GM11168 (cell line): ENCODE measurements around the gene APBB1.

Experiments
- in situ Hi-C: fragments of 300-500 bp; cut with MboI; formaldehyde crosslinking; loops from one replicate; pipeline ENCODE4 v1.12.0; 2022; ENCODE audit warnings: low sequenced_read_pairs; ENCODE audit not compliant: unreplicated experiment

The APBB1 gene

DNA sequence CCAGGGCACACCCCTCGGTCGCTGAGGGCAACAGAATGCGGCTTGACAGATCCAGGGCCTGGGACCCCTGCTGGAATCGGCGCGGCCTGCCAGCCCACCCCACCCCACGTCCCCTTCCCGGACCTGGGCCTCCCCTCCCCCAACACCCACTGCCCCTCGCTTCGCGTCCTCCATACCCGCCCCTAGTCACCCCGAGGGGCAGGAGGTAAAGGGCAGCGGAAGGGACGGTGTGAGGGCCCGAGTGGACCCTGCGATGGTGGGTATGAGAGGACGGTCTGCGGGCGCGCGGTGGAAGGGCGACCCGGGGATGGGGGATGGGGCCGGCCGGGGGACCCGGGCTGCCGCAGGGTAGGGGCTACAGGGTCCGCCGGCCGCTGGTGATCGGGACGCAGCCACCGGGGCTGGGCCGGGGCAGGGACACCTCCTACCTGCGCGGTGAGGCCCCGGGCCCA lies 311 bp downstream of the APBB1 start:
- in situ Hi-C loops: no loop called here

GRCh38 chr11:6417907-6418556 lies 862 bp downstream of the APBB1 start:
- in situ Hi-C loops: no loop called here

DNA sequence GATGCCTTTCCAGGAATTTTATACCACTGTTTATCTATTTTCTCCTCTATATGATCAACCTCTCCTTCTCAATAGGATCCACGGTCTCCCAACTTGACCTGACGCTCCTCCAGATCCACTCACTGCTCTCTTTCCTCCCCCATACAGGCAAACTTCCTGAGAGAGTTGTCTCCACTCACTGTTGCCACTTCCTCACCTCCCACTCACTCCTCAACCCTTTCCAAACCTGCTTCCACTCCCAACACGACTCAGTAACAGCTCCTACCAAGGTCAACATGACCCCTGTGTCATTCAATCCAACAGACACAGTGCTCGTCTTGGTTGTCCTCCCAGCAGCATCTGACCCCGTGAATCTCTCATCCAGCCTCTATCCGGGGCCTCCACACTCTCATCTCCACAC lies 3.1 kb downstream of the APBB1 start:
- in situ Hi-C loops: no loop called here

- in situ Hi-C loops: no loop called here
These were observed 4.0 kb downstream of the APBB1 start for GRCh38 chr11:6414874-6415328.

DNA sequence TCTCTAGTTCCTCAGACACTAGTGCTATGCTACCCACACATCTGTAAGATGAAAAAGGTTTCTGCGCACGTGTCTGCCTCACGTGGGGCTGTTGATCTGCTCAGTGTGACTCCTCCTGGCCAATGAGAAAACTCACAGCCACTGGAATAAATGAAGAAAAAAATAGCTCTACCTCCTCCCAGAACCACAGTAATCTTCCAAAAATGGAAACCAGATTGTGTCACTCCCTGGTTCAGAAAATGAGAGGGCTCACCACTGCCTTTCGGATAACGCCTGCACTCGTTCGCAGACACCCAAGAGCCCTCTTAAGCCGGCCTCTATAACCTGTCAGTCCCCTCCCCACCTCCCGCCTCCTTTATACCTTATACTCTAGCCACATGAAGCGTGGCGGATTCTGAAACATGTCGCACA lies 5.1 kb downstream of the APBB1 start:
- in situ Hi-C loops: no loop called here

DNA sequence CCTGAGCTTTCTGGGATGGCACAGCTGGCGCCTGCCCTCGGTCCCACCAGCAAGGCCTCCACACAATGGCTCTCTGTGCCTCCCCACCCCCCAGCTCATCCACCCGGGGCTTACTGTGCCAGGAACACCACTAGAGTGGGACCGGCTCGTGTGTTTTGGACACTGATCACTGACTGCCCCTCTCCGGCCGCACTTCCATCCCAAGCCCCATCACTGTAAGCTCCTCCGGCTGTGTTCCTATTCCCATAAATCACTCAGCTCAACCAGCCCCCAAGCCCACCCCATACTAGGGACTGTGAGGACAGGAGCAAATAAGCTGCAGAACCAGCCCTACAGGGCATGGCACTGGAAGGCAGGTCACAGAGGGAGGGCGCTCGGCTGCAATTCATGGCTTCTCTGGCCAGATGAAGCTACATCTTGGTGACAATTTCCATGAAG lies 7.3 kb downstream of the APBB1 start:
- in situ Hi-C loops: no loop called here

GRCh38 chr11:6410695-6411430 lies 8.0 kb downstream of the APBB1 start:
- in situ Hi-C loops: no loop called here

GRCh38 chr11:6406370-6406769 lies 12.5 kb downstream of the APBB1 start:
- in situ Hi-C loops: no loop called here

DNA sequence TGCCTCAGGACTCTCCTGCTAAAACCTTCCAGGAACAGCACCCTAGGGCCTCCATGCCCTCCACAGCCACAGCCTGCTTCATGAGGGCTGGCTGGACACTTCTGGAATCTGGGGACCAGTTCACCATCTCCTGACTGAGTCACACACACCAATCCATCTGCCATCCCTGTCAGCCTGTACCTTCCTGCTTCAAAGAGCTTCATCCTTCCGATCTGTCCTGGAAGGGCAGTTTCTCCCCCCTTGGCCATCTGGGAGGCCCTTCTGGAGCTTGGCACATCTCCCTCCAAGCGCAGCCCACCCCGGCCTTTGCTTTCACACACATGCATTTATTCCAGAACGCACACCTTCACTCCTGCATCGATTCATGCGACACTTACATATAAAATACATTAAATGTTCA lies 13.0 kb downstream of the APBB1 start:
- in situ Hi-C loops: no loop called here

GRCh38 chr11:6405052-6405667 lies 13.7 kb downstream of the APBB1 start:
- in situ Hi-C loops: no loop called here

DNA sequence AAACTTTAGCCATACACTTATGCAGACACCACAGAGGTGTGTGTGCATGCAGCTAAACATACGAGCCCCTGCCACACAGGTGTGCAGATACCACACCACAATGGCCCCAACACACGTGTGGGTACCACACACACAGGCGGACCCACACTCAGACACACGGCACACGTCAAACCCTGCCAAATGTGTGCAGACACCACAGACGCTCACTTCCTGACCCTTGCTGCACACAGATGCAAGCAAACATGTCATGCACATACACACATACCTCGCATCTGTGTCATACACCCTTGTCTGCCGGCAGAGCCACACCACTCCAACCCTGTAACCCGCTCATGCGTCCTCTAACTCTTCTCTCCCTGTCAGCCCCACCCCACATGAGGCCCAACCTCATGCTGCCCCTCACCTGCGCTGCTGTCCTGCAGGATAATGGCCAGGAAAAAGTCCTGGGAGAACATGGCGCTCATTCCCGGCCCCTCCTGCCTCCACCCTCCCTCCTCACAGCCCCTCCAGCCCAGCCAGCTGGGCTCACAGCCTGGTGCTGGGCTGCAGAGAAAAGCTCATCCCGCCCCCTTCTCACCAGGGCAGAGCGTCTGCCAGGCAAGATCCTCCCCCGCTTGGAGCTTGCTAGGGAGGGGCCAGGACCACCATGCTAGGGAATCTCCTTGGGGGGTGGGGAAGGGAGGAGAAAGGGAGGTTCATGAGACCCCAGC lies 14.4 kb downstream of the APBB1 start:
- in situ Hi-C loops: no loop called here

GRCh38 chr11:6403539-6403938 lies 15.4 kb downstream of the APBB1 start:
- in situ Hi-C loops: no loop called here

DNA sequence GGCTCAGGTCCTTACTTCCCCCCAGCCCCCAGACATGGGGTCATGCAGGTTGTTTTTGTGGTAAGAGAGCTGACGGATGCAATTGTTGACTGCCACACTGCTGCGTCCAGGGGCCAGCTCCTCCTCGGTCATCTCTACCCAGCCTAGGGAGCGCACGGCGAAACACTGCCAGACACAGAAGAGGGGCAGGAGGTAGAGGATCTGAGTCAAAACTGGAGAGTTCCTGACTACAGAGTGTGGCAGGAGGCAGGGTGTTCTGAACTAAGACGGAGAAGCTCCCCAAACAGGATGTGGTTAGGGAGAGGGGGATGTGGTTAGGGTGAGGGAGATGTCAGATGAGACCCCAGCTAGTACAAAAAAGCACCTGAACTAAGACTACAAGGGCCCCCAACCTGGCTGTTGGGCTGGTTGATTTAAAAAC lies 16.3 kb downstream of the APBB1 start:
- in situ Hi-C loops: no loop called here

- in situ Hi-C loops: no loop called here
These were observed 16.8 kb downstream of the APBB1 start for GRCh38 chr11:6402061-6402470.

GRCh38 chr11:6401464-6401863 lies 17.4 kb downstream of the APBB1 start:
- in situ Hi-C loops: no loop called here

- in situ Hi-C loops: no loop called here
These were observed 18.2 kb downstream of the APBB1 start for GRCh38 chr11:6400431-6401345.

DNA sequence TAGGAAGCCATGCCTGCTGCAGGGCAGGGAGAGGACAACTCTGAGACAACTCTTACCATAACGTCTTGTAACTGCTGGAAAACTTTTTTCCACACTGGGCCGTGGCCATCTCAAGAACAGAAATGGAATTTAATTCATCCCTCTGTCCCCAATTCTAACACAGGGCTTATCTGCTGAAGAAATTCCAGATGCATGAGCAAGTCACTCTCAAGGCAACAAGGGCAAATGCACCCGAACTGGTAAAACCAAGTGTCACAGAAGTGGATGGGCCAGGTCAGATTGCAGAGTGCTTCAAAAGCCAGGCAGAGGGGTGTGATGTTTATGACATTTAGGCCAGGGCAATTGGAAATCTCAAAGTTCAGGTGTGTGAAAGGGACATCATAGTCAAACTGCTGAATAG lies 21.3 kb downstream of the APBB1 start:
- in situ Hi-C loops: no loop called here

GRCh38 chr11:6397156-6397555 lies 21.7 kb downstream of the APBB1 start:
- in situ Hi-C loops: no loop called here

DNA sequence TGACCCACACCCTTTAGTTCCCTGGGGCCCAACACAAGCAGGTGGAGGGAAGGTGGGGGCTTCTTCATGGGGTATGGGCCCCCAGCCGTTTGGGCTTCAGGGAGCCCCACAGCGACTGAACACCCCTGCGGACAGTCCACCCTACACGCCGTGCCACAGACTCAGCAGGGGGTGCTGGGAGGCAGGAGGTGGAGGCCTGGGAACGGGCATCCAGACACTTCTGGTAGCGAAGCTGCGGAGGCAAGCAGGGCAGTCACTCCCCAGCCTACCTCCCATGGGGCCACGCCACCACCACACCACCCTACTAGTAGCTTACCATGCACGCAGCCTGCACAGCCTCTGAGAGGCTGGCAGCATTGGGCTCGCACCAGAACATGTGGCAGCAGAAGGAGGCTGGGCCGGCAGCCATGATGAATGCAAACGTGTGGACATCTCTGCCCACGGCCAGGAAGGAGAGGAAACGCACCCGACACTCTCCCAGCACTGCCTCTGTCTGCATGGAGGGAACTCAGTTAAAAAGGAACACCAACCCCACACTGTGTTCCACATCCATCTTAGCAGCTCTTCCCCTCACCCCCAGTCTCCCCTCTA lies 23.3 kb downstream of the APBB1 start:
- in situ Hi-C loops: no loop called here
